ENCODE results near the gene SDHAF2. TPM values are rescaled to one million over a fixed set of nuclear protein-coding genes. Genes with fewer than 3 reads are reported as not detected.

SDHAF2 gene
- total RNA-seq, 1 donor from 2014 or later = 13.6 TPM

- intact Hi-C loops (cut with DNase I) = no loop called here
Measured at GRCh38 chr11:61392981-61393595, 36.8 kb upstream of the SDHAF2 start.

DNA sequence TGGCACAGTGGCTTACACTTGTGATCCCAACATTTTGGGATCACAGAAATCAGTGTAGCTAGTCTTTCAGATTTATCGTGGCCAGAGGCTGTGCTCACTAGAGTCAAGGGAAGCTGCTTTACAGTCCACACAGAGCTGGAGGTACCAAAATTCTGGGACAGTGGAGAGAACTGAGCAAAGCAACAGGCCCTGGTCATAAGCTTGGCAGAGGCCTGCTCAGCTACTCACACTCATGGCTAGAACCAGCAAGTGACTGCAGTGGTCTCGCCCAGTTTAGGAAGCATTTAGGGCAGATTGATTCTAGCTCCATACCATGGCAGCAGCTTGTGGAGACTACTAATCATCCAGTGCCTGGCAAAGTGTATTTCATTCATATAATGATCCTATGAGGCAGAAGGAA lies 28.8 kb upstream of the SDHAF2 start:
- peaks cover 49 to 66% of the 10 kb centered on the region in 2 donors for H3K36me3 ChIP-seq
- no peaks in the 10 kb centered on the region for H3K9me3 ChIP-seq
- H3K27ac ChIP-seq = no peak overlapping the region
- DNase-seq (ENCODE audit: low spot score in 2 of 2) = no peak
- H3K4me1 ChIP-seq = no peaks in the 10 kb centered on the region
- TF ChIP-seq, protein P1, sequence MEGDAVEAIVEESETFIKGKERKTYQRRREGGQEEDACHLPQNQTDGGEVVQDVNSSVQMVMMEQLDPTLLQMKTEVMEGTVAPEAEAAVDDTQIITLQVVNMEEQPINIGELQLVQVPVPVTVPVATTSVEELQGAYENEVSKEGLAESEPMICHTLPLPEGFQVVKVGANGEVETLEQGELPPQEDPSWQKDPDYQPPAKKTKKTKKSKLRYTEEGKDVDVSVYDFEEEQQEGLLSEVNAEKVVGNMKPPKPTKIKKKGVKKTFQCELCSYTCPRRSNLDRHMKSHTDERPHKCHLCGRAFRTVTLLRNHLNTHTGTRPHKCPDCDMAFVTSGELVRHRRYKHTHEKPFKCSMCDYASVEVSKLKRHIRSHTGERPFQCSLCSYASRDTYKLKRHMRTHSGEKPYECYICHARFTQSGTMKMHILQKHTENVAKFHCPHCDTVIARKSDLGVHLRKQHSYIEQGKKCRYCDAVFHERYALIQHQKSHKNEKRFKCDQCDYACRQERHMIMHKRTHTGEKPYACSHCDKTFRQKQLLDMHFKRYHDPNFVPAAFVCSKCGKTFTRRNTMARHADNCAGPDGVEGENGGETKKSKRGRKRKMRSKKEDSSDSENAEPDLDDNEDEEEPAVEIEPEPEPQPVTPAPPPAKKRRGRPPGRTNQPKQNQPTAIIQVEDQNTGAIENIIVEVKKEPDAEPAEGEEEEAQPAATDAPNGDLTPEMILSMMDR (IDR thresholded peaks at IDR 0.05) = no peak
- no peaks in the 10 kb centered on the region for H3K27me3 ChIP-seq
- intact Hi-C loops (cut with DNase I) = no loop called here
- H3K4me3 ChIP-seq = no peak overlapping the region

More at GRCh38 chr11:61392981-61393595, 36.8 kb upstream of the SDHAF2 start:
- H3K4me1 ChIP-seq = peaks cover 0 to 16% of the 10 kb centered on the region in 2 donors
- H3K27me3 ChIP-seq = no peaks in the 10 kb centered on the region
- peak overlapping the region; percentile 76 to 86 for H3K27ac ChIP-seq
- no peak for DNase-seq (ENCODE audit: low spot score in 2 of 2)
- TF ChIP-seq, protein P1 (IDR thresholded peaks at IDR 0.05) = peak in 1 of 3 experiments; percentile 8
- peaks cover 11 to 18% of the 10 kb centered on the region in 2 donors for H3K36me3 ChIP-seq
- peak overlapping the region; percentile 83 for H3K4me3 ChIP-seq
- no peaks in the 10 kb centered on the region for H3K9me3 ChIP-seq

GRCh38 chr11:61401573-61401972 lies 28.4 kb upstream of the SDHAF2 start:
- Histone ChIP-seq H3K4me1 (no peaks in the 10 kb centered on the region), H3K9me3 (no peaks in the 10 kb centered on the region), H3K36me3 (peaks cover 53 to 67% of the 10 kb centered on the region in 2 donors), H3K27ac (no peak overlapping the region), H3K4me3 (no peak overlapping the region), H3K27me3 (no peaks in the 10 kb centered on the region)
- DNase-seq (ENCODE audit: low spot score in 2 of 2) = no peak
- TF ChIP-seq, protein P1 (IDR thresholded peaks at IDR 0.05) = no peak
- intact Hi-C loops (cut with DNase I) = no loop called here

GRCh38 chr11:61403658-61404057 lies 26.3 kb upstream of the SDHAF2 start:
- H3K27ac ChIP-seq = no peak overlapping the region
- H3K36me3 ChIP-seq = peaks cover 63 to 73% of the 10 kb centered on the region in 2 donors

GRCh38 chr11:61404103-61404502 lies 25.8 kb upstream of the SDHAF2 start:
- Histone ChIP-seq H3K4me3 (no peak overlapping the region), H3K27ac (no peak overlapping the region), H3K4me1 (no peaks in the 10 kb centered on the region), H3K9me3 (no peaks in the 10 kb centered on the region), H3K27me3 (no peaks in the 10 kb centered on the region), H3K36me3 (peaks cover 68 to 73% of the 10 kb centered on the region in 2 donors)
- DNase-seq (ENCODE audit: low spot score in 2 of 2) = no peak
- intact Hi-C loops (cut with DNase I) = no loop called here
- TF ChIP-seq, protein P1 (IDR thresholded peaks at IDR 0.05) = no peak

More at GRCh38 chr11:61403658-61404057, 26.3 kb upstream of the SDHAF2 start:
- no peaks in the 10 kb centered on the region for H3K27me3 ChIP-seq
- H3K4me3 ChIP-seq = no peak overlapping the region
- no peaks in the 10 kb centered on the region for H3K4me1 ChIP-seq
- TF ChIP-seq, protein P1 (IDR thresholded peaks at IDR 0.05) = no peak
- DNase-seq (ENCODE audit: low spot score in 2 of 2) = no peak
- no peaks in the 10 kb centered on the region for H3K9me3 ChIP-seq
- intact Hi-C loops (cut with DNase I) = no loop called here
